T-helper 22 cell (primary cell): ENCODE results near the gene DGKD.

ENCODE experiments used
- DNase-seq: peaks from one replicate; pipeline ENCODE4 v3.0.0-alpha.2; 2020; ENCODE audit warnings: low read depth

The DGKD gene

DNA sequence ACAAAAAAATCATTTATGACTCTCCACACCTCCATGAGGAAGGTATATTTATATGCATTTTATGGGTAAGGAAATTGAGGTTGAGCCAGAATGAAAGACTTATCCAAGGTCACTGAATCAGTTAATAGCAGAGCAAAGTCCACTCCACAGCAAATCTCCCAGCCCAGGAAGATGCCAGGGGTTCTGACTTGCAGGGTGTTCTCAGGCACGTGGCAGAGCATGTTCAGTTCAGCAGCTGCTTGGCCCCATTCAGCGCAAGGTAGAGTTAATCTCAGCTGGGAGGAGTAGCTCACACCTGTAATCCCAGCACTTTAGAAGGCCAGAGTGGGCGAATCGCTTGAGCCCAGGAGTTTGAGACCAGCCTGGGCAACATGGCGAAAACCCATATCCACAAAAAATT, 17.8 kb upstream of the DGKD start:
- DNase-seq: no peak

DNA sequence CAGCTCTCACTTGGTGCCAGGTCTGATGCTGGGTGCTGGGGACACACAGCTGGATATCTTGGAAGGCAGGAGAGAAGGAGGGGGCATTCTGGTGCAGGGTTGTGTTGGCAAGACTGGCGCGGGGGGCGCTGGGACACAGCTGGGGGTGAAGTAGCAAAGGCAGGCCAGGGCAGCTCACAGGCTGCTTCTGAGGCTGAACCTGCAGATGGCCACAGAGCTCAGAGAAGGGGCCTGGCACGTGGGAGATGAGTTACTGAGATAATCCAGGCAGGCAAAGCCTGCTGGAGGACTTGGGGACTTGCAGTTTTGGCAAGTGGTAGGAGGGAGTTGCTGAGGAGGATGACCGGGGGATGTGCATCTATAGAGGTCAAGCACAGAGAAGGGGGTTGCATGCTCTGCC, 16.2 kb upstream of the DGKD start:
- no peak for DNase-seq

DNA sequence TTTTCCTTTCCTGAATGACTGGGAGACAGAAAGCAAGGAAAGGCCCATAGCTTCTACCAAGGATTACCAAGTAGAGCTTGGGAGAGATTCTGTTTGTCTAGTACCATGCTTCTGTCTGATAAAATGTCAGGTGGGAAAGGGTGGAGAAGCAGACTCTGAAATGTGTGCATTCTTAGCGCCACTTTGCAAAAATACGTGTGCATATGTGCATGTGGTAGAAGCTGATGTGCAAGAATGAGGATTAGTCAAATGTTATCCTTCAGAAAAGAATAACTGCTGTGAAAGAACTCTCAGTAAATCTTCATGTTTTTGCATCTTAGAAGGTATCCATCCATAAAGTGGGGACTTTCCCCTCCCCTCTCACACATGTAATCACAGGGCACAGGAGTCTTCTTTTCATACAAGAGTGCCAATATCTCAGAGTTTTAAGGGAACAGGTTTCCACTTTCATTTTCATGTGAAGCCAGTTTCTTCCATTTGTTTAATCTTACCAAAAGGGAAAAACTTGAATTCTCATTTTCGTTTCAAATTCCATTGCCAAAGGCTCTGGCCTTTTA, 15.4 kb upstream of the DGKD start:
- DNase-seq: no peak

DNA sequence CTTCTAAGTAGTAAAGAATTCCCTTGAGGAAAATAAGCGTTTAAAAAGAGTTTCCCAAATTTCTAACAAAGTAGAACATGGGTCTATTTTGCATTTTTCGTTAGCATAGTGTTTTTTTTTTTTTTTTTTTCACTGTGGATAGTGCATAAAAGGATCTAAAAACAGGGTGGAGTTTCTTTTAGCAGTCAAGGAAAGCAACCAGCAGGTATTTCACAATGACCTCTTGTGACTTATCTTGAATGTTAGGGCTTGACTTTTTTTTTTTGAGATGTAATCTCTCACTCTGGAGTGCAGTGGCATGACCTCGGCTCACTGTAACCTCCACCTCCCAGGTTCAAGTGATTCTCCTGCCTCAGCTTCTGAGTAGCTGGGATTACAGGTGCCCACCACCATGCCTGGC, 14.9 kb upstream of the DGKD start:
- no peak for DNase-seq

DNA sequence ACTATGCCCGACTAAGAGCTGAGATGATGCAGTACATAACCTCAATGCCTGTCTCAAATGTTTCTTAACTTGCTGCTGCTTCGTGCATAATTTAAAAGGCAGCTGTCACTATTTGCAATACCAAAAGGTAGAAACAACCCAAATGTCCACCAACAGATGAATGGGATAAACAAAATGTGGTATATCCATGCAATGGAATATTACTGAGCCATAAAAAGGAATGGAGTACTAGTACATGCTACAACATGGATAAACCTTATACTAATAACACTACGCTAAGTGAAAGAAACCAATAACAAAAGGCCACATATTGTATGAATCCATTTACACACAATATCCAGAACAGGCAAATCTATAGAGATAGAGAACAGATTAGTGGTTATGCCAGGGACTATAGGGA, 13.0 kb upstream of the DGKD start:
- DNase-seq: no peak

DNA sequence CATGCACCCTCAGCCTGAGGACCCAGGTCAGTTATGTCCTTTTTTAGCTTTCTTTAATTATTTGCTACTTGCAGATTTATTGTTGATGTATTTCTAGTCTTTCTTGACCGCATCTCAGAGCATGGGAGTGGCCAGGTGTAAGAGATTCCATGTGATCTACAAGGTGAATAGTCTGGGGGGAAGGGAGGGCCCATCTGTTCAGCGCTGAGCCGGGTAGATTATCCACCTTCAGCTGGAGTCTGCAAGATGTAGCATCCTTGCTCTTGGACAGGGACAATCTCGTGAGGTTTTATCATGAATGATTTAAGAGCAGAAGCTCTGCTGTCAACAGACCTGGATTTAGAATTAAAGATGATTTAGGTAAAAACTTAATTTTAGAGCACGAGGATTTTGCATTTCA, 12.0 kb upstream of the DGKD start:
- no peak for DNase-seq

DNA sequence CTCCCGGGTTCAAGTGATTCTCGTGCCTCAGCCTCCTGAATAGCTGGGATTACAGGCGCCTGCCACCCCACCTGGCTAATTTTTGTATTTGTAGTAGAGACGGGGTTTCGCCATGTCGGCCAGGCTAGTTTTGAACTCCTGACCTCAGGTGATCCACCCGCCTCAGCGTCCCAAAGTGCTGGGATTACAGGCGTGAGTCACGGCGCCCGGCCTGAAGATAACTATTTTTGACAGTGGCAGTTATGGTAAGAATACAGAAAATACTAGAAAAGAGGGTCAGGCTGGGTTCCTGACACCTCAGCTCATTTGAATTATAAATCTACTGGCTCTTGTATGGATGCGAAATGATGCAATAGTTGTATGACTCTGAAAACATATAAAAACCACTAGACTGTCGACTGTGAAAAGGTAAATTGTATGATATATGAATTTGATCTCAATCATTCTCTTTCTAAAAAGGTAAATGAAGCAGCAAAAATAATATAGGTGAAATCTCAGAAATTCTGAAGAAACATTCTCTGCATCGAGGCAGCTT, 11.1 kb upstream of the DGKD start:
- DNase-seq: no peak

DNA sequence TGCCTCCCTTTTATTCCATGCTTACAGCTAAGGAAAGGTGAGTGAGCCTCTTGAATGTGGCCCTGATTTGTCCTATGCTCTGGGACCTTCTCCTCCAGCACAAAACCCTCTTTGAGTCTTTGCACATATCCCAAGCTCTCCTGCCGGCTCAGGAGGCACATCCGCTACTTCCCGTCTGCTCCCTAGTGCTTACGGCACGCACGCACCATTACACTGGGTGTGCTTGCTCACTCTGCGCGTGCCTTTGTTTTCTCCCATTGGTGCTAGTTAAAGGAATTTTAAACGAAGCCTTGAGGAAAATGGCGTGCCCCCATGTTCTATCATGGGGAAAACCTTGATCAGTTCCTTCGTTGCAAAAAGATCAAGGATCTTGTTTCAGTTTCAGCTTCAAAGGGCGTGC, 7.9 kb upstream of the DGKD start:
- DNase-seq: no peak

DNA sequence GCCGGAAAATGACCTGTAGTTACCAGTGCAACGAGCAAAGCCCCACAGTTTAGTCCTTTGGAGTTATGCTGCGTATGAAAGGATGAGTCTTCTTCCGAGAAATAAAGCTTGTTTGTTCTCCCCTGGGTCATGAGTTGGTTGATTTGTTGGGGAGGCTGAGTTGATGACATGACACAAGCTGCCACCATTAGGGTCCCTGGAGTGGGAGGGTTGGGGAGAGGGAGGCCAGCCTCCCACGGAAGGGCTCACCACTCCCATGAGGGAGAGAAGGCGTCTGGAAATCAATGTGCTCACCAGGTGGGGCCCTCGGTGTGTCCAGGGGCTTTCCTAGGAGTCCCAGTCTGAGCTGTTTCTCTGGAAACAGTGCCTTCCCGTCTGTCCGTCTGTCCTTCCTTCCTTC, 7.4 kb upstream of the DGKD start:
- DNase-seq: no peak

DNA sequence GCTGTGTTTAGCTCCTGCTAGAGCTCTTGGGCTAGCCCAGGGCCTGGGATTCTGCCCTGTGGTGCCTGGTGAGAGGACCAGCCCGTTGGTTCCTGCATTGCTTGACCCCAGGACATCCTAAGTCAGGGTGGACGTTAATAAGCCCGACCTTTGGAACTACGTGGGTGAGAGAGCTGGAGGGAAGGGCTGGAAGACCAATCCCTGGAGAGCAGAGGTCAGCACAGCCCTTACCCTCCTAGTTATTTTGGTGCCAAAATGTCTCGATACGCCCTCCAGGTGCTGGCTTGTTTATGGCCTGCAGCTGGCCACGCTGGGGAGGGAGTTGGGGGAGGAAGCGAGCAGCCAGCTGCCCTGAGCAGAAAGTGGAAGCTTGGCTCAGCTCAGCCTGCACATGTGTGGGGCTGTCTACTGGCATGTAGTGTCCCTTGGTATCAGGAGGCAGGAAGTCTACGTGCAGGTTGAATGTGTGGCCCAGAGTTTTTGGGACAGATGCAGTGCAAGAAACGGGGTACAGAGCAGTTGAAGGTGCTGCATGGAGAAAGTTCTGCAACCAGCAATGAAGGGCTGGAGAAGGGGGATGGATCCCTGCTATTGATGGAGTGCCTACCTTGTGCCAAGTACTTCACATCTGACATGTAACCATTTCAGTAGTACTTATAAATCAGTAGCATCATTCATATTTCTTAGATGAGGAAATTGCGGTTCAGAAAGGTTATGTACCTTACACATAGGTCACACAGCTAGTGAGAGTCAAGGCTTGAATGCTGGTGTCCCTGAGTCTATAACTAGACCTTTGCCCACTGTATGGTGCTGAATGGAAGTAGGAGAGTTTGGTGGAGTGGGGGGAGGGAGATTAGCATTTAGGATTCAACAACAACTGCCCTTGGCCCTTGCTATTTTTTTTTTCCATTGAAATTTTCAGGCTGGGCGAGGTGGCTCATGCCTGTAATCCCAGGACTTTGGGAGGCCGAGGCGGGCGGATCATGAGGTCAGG, 5.0 kb upstream of the DGKD start:
- no peak for DNase-seq

DNA sequence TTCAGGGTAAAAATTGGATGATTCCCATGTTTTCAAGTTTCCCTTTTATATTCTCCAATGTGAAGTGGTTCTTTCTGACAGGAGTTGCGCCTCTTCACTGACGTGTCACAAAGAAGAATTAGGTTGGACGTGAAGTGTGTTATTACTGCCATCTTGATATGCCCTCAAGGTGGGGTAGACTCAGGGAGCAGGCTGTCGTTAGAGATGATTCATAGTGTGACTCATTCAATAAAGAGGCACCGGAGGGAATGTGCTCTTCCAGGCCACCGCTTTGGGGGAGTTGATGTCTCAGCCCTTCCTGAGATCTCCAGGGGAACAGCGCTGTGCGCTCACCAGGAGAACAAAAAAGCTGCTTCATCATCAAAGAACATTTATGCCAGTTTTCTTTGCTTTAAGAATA, 3.6 kb upstream of the DGKD start:
- peak; percentile 25 for DNase-seq

DNA sequence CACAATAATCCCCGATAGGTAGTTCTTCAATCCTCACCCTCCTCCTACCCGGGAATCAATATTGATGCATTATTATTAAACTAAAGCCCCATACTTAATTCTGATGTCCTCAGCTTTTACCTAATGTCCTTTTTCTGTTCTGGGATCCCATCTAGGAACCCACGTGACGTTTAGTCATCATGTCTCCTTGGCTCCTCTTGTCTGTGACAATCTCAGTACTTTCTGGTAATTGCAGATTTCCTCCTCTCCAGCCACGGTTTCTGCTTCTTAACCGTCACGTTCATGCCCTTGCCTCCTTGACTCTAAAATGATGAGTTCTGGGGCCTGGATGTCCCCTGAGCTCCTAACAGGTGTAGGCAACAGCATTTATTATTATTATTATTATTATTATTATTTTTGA, 2.9 kb upstream of the DGKD start:
- DNase-seq: no peak

DNA sequence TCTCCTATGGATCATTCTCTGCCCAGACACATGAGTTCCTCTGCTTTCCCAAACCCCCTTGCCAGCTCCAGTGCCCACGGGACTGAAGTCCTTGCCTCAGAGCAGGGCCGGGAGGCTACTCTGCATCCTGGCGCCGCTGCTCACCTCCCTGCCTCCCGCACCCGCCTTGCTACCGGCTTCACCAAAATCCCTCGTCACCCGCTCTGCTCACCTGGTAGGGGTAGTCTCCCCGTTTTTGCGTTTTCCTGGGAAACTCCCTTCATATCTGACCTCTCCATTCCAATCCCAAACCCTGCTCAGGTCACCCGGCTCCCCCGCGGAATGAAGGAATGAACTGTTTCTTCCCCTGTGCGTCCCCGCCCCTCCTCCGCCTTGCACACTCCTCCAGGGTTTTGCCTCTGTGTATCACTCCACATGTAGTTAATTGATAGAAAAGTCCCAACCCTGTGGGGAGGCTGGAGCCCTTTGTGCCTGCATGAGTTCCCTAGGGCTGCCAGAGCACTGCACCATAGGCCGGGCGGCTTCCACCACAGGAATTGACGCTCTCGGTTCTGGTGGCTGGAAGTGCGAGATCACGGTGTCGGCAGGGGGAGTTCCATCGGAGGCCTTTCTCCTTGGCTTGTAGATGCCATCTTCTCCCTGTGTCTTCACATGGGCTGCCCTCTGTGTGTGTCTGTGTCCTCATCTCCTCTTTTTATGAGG, 2.0 kb upstream of the DGKD start:
- no peak for DNase-seq

DNA sequence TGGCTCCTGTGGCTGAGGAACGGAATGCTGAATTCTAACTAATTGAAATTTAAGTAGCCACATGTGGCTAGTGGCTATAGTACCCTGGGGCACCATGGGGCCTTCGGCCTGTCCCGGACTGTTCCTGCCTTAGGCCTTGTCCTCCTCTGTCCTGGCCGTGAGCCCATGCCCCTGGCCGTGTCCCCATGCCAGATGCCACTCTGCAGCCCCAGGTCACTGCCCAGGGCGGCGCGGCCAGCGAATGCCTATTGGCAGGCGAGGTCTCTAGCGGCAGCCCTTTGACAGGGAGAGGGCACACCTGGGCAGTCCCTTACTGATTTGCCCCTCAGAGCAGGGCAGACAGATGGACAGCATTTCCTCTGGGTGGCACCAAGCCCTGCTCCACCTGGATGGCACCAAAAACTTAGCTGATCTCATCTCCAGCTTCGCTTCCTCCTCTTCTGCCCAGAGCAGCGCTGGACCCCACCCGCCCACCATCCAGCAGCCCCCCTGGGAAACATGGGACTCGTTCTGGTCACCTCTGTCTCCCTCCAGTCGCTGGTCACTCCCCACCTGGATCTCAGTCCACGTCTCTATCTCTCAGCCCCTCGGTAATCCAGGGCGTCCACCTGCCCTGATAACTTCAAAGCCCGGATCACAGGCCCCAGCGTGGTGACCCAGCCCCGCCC, 1.1 kb upstream of the DGKD start:
- DNase-seq: no peak

DNA sequence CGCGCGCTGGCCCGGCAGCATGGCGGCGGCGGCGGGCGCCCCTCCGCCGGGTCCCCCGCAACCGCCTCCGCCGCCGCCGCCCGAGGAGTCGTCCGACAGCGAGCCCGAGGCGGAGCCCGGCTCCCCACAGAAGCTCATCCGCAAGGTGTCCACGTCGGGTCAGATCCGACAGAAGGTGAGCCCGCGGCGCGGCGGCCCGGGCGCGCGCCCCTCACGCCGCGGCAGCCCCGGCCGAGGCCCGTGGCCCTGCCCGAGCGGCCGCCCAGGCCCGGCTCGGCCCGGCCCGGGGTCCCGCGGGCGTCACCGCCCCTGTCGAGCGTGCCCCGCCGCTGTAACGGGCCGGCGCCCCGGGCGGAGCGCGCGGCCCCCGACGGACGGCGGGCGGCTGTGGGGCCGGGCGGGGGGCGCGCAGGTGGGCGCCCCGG, 218 bp downstream of the DGKD start:
- DNase-seq: peak; percentile 54

DNA sequence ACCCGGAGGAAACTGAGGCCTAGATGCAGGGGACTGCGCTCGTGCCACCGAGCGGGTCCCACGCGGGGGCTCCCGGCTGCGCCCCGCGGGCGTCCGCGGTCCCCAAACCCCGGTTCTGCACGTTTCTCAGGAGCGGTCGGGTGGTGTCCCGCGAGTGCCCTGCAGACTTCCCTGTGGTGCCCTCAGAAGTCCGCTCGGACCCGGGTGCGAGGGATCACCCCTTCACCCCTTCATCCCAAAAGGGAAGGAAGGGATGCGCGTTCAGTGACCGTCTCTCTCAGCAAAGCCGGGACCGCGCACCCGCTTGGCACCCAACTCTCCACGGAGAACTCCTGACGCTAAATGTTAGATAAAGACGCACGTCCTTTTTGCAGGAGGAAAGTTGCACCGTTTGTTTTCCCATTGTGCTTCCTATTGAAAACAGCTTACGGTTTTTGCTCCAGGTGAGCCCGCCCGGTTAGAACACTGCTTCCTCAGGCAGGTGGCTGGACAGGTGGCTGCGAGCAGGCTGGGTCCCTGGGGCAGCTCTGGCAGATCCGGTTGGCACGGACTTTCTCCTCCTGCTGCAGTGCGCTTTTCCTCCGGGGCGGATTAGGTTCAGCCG, 779 bp downstream of the DGKD start:
- no peak for DNase-seq

DNA sequence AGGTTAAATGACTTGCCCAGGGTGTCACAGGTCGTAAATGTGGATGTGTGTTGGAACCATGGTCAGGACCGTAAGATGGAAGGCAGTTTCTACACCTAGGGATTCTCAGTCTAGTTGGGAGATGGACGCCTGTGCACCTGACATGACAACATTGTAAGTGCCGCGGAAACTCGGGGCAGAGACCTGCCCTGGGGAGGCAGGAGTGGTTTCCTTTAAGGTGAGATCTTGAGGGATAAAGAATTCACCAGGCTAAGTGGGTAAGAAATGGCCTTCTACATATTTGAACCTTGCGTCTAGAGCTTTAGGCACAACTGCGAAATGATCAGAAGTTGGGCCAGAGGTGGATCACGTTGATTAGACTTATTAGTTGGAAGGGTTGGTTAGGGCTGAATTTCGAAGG, 1.6 kb downstream of the DGKD start:
- no peak for DNase-seq

DNA sequence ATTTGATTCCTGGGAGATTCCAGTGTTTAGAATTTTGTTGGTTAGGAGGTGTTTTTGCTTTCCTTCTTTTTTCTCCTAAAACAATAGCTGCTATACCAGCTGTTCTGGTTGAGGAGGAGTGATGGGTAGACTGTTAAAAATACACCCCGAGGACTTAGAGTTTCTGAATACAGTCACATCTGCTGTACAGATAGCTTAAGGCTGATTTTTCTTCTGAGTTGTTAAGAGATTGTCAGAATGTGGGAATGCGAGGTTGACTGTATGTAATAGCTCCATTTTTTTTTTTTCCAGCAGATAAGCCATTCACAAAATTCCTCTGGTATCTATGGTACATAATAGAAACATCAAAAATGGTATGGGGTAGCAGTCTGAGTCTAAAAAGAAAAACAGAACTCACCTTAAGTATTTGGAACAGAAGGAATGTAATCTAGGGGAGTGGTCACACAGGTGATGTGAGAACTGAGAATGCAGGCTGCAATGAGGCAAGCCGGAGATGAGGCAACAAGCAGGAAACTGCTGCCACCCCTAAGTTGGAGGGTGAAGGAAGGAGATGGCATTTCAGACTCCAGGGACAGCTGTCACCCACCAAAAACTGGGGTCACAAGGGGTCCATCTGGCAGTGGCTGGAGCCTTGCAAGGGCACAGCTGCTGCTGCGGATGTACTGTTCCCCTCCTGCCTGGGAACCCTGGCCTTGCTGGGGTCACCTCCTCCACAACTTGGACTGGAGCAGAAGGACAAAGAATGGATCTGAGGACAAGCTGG, 2.4 kb downstream of the DGKD start:
- no peak for DNase-seq

DNA sequence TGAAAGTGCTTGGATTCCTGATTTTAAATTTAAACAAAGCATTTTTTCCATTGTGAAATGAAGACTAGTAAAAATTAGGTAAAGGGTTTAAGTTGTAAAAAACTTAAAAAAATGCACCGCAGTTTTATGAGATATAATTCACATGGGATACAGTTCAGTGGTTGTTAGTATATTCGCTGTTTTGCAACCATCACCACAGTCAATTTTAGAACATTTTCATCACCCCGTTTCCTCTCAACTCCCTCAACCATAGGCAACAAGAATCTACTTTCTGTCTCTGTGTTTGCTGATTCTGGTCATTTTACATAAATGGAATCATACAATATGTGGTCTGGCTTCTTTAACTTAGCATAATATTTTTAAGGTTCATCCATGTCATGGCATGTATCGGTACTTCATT, 4.0 kb downstream of the DGKD start:
- DNase-seq: no peak

DNA sequence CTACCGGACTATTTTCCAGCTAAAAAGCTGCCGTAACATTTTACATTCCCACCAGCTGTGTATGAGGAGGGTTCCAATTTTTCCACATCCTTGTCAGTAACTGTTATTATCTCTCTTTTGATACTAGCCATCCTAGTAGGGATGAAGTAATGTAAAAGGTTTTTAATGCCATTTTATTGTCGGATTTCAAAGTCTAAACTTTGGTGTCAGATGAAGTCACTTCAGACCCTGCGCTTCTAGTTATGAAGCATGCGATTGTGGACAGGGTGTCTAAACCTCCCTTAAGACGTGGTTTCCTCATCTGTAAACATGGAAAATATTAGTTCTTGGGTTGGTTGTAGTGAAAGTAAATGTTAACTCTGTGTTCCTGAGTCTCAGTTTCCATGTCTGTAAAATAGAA, 4.7 kb downstream of the DGKD start:
- DNase-seq: no peak

DNA sequence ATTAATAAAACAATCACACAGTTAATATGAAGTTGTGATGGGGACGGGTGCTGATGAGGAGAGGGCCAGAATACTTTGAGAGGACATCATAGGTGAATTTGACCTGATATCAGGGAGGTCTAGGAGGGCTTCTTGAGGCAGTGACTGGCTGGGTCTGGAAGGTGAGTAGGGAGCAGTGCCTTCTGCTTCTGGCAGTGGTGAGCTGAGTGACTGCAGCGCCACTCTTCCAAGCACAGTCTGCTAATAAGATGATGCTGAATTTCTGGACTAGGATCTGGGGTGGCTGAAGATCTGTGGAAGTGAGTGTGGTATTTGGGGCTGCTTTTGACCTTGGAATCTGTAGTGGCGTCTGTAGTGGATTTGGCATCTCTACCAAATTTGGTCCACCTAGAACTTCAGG, 5.5 kb downstream of the DGKD start:
- DNase-seq: no peak
